GM12801 (cell line): ENCODE results near the gene MGMT.

Source experiments
- CTCF ChIP-seq: IDR thresholded peaks from one replicate; pipeline ENCODE4 v1.5.1; 2011; ENCODE audit warnings: control low read depth; ENCODE audit not compliant: insufficient read length; ENCODE audit errors: extremely low read depth

Gene MGMT

GRCh38 chr10:129730272-129730992, 263.4 kb downstream of the MGMT start:
- no peak for TF ChIP-seq CTCF

GRCh38 chr10:129730993-129731325, 263.9 kb downstream of the MGMT start:
- no peak for TF ChIP-seq CTCF

GRCh38 chr10:129740532-129741279, 273.7 kb downstream of the MGMT start:
- no peak for TF ChIP-seq CTCF

- no peak for TF ChIP-seq CTCF
Measured at GRCh38 chr10:129741280-129741977, 274.4 kb downstream of the MGMT start.

- TF ChIP-seq CTCF: no peak
Measured at GRCh38 chr10:129741978-129742741, 275.1 kb downstream of the MGMT start.

- no peak for TF ChIP-seq CTCF
Measured at GRCh38 chr10:129742742-129743550, 275.9 kb downstream of the MGMT start.

GRCh38 chr10:129743738-129744133, 276.7 kb downstream of the MGMT start:
- no peak for TF ChIP-seq CTCF
